Muscle of arm (tissue), 14 donors: ENCODE measurements around the gene SH3BGRL. TPM values are rescaled to one million over a fixed set of nuclear protein-coding genes. Genes with fewer than 3 reads are reported as not detected.
A peak's percentile ranks its signal among the peaks of the same experiment; 100 is the strongest.

ENCODE experiments used
- DNase-seq: peaks from one replicate; pipeline ENCODE4 v3.0.0-alpha.2; 2013
- long read RNA-seq, 11 donors: transcript quantifications; one replicate each; lab custom pipeline, GENCODE V29; 2026
- polyA plus RNA-seq, 12 donors: library from polyadenylated mRNA; unstranded; fragments of 120-200 nt; gene quantifications; one replicate each; pipeline ENCODE4 v1.2.1, GENCODE V29; 2013; ENCODE audit not compliant: insufficient read length in 12 of 12

Gene SH3BGRL
- 100 to 1,000 TPM in 4 of 12 donors, 10 to 100 TPM in 7, not detected in 1; 65.2 to 138 (median 96.5) TPM for polyA plus RNA-seq
- long read RNA-seq, donor 1, transcript SH3BGRL-201 (4 exons, 1,923 nt): major isoform, 89 of 106 reads
- long read RNA-seq, donor 1, partial matches to known transcripts: 17 of 106 reads
- long read RNA-seq, donor 1, other reads (novel, unspliced or antisense): 0 of 106 reads
- long read RNA-seq, donor 2, transcript SH3BGRL-201 (4 exons, 1,923 nt): major isoform, 58 of 69 reads
- long read RNA-seq, donor 2, partial matches to known transcripts: 11 of 69 reads
- long read RNA-seq, donor 2, other reads (novel, unspliced or antisense): 0 of 69 reads
- long read RNA-seq, donor 3, transcript SH3BGRL-201 (4 exons, 1,923 nt): major isoform, 24 of 24 reads
- long read RNA-seq, donor 3, partial matches to known transcripts: 0 of 24 reads
- long read RNA-seq, donor 3, other reads (novel, unspliced or antisense): 0 of 24 reads
- long read RNA-seq, donor 4, transcript SH3BGRL-201 (4 exons, 1,923 nt): major isoform, 19 of 19 reads
- long read RNA-seq, donor 4, partial matches to known transcripts: 0 of 19 reads
- long read RNA-seq, donor 4, other reads (novel, unspliced or antisense): 0 of 19 reads
- long read RNA-seq, donor 5, transcript SH3BGRL-201 (4 exons, 1,923 nt): major isoform, 35 of 48 reads
- long read RNA-seq, donor 5, partial matches to known transcripts: 12 of 48 reads
- long read RNA-seq, donor 5, other reads (novel, unspliced or antisense): 0 of 48 reads
- long read RNA-seq, donor 6, transcript SH3BGRL-201 (4 exons, 1,923 nt): major isoform, 31 of 31 reads
- long read RNA-seq, donor 6, partial matches to known transcripts: 0 of 31 reads
- long read RNA-seq, donor 6, other reads (novel, unspliced or antisense): 0 of 31 reads
- long read RNA-seq, donor 7, transcript SH3BGRL-201 (4 exons, 1,923 nt): major isoform, 28 of 28 reads
- long read RNA-seq, donor 7, partial matches to known transcripts: 0 of 28 reads
- long read RNA-seq, donor 7, other reads (novel, unspliced or antisense): 0 of 28 reads
- long read RNA-seq, donor 8, transcript SH3BGRL-201 (4 exons, 1,923 nt): major isoform, 32 of 52 reads
- long read RNA-seq, donor 8, partial matches to known transcripts: 20 of 52 reads
- long read RNA-seq, donor 8, other reads (novel, unspliced or antisense): 0 of 52 reads
- long read RNA-seq, donor 9, transcript SH3BGRL-201 (4 exons, 1,923 nt): major isoform, 27 of 51 reads
- long read RNA-seq, donor 9, partial matches to known transcripts: 23 of 51 reads
- long read RNA-seq, donor 9, other reads (novel, unspliced or antisense): 0 of 51 reads
- long read RNA-seq, donor 10, transcript SH3BGRL-201 (4 exons, 1,923 nt): major isoform, 41 of 43 reads
- long read RNA-seq, donor 10, partial matches to known transcripts: 0 of 43 reads
- long read RNA-seq, donor 10, other reads (novel, unspliced or antisense): 0 of 43 reads
- long read RNA-seq, donor 11, transcript SH3BGRL-201 (4 exons, 1,923 nt): major isoform, 53 of 53 reads
- long read RNA-seq, donor 11, partial matches to known transcripts: 0 of 53 reads
- long read RNA-seq, donor 11, other reads (novel, unspliced or antisense): 0 of 53 reads

DNA sequence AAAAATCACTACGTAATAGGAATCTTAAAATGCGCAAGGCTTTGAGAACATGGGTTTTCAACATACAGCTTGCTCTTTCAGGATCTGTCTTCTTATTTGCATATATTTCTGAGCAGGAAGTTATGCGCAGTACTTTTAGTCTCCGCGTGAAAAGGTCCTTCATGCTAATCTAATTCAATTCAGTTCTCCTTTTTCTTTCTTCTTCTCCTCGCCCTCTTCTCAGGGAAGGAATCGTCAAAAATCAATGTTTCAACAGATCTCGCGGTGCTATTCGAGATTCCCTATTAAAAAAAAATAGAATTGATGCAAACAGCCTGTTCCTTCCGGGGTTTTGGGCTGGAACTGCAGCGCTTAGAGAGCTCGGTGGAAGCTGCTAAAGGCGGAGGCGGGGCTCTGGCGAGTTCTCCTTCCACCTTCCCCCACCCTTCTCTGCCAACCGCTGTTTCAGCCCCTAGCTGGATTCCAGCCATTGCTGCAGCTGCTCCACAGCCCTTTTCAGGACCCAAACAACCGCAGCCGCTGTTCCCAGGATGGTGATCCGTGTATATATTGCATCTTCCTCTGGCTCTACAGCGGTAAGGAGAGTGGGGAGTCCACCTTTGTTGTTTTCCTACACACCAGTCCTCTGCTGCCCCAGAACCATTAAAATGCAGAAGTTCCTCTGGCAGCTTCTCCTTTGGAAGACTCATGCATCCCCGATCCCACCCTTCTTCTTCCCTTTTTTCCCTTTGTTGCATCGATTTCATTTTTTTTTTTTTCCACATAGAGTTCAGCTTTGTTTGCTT lies at the start of gene SH3BGRL, which contains the start of gene HMGN5:
TSS of gene SH3BGRL (plus strand) at position 432 of the 785 bp plus-strand sequence. CDS start at position 531, 99 bp downstream.
TSS of gene HMGN5 (minus strand) at position 243 of the 785 bp plus-strand sequence. CDS start 80,364 bp downstream, outside the sequence.
- DNase-seq: peak; percentile 87

DNA sequence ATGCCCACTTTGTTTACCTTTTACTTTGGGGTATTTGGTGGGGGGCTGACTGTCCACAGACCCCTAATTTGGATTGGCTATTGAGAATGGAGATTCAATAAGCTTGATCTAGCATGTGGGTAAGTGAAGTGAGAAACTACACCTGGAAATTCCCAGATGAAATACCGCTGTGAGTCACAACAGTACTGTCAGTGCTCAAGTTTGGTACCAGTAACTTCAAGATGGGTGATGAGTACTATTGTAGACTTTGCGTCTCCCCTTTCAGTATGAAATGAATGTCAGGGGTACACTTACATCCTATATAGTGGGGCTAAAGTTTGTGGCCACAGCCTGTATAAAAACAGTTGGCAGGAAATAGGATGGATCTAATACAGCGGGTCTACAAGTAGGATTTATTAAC lies 33.5 kb upstream of the SH3BGRL start:
- DNase-seq: no peak

DNA sequence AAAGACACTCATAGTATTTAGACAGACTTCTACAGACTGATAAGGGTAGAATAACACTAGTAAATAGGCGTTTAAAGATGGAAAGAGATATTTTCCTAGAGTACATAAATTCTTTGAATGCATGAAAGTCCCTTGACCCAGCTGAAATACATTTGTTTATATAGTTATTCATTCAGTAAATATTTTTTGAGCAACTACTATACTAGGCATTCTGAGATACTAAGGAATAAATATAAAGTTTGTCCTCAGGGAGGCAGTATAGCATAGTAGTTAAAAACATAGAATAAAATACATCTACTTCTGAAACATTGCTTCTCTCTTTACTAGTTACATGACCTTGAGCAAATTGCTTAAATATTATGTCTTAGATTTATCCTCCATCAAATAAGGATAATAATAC lies 27.6 kb upstream of the SH3BGRL start:
- DNase-seq: peak; percentile 7

DNA sequence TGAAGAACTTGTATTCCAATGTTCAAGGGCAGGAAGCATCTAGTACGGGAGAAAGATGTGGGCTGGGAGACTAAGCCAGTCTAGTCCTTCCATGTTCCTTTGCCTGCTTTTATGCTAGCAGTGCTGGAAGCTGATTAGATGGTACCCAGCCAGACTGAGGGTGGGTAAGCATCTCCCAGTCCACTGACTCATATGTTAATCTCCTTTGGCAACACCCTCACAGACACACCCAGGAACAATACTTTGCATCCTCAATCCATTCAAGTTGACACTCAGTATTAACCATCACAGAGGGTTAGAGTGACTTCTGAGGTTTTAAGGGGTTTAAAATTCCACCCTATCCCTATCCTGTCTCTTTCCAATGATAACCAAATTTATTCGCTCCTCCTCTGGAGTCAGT lies 6.6 kb upstream of the SH3BGRL start:
- no peak for DNase-seq

DNA sequence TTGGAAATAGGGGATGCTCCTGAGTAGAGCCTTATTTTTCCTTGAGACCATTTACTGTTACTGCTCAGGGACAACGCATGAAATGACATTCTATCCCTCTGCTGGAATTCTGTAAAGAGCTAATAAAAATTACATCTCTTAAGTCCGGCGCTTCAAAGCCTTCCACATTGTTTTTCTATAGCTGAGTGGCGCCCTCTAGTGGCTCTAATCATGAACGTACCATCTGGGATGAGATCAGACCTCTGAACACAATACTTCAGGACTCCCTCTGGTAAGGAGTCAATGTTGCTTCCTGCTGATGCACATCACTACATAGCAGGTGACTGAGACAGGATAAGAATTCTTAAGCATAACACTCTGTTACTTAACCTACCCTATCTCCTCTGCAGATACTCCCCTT lies 6.2 kb upstream of the SH3BGRL start:
- peak; percentile 18 for DNase-seq

DNA sequence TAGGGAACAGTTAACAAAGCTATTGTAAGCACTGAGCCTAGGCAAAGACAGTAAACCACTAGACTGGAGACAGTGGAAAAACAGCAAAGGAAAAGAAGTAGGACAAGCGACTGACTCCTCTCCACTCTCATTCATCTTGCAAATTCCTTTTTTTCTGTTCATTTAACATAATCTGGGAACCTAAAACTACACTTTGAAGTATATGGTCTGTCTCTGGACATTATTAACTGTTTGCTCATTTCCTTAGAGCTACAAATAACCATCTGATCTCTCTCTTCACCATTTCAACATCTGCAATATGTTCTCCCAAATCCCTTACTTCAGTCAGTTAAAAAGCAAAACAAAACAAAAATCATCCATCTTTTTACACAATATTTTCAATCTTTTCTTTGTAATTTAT lies 831 bp upstream of the SH3BGRL start:
- DNase-seq: peak; percentile 8

DNA sequence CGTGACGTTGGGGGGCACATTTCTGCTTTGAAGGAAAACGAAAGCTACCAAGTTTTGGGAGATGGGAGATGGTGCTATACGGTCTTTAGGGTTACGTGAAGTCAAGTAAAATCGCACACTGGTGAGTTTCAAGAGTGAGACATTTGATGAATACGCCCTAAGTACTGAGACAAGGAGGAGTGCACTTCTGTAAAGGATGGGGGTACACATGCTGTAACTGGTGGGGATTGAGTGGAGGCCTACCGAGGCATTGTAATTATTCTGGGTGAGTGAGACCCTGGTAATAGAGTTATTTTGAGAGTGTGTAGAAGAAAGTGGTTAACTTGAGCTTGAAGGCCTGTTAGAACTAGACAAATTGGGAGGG lies 536 bp downstream of the SH3BGRL start:
- DNase-seq: no peak

DNA sequence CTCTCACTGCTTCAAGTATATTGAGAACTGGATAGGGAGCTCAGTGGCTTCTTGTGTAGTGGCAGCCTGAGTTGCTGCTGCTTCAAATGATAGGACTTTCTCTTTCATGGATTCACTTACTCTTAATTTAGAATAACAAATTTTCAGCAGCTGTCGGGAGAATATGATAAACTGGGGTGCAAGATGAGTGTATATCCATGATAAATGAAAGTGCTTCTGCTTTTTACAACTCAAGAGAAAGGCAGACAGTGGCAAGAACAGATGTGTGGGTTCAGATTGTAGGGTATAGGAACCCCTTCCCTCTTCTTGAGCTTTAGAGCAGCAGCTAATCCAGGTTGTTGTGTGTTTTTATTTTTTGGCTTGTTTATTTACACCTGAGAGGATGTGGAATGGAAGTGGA lies 1.0 kb downstream of the SH3BGRL start:
- DNase-seq: peak; percentile 4

DNA sequence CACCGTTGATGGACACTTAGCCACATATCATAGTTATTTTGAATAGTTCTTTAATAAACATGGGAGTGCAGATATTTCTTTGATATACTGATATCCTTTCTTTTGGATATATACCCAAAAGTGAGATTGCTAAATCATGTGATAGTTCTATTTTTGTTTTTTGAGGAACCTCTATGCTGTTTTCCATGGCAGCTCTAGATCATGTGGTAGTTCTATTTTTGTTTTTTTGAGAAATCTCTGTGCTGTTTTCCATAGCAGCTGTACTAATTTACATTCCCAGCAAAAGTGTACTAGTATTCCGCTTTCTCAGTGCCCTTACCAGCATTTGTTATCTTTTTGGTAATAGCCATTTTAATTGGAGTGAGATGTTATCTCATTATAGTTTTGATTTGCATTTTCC lies 3.6 kb downstream of the SH3BGRL start:
- no peak for DNase-seq

DNA sequence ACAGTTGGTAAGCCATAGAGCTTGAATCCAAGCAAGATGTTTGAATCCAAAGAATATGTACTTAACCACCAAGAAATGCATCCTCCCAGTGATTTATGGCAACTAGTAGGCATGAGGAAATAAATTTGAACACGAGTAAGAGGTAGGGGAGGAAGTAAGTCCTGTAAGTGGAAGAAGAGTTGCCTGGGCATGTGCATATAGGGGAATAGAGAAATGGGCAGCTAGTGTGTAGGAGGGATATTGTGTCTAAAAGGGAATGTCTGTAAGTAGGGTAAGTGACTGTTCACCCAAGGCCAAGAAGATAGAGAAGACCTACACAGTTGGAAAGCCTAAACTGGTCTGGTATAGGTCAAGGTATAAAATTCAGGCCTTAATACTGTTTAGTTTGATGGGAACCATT lies 4.6 kb downstream of the SH3BGRL start:
- no peak for DNase-seq

DNA sequence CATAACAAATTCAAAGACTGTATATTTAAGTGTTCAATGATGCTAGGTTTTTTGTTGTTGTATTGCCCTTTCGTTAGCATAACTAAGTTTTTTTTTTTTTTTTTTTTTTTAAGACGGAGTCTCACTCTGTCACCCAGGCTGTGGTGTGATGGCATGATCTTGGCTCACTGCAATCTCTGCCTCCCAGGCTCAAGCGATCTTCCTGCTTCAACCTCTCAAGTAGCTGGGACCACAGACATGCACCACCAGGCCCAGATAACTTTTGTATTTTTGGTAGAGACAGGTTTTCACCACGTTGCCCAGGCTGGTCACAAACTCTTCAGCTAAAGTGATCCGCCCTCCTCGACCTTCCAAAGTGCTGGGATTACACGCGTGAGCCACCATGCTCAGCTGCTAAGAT lies 7.0 kb downstream of the SH3BGRL start:
- no peak for DNase-seq

DNA sequence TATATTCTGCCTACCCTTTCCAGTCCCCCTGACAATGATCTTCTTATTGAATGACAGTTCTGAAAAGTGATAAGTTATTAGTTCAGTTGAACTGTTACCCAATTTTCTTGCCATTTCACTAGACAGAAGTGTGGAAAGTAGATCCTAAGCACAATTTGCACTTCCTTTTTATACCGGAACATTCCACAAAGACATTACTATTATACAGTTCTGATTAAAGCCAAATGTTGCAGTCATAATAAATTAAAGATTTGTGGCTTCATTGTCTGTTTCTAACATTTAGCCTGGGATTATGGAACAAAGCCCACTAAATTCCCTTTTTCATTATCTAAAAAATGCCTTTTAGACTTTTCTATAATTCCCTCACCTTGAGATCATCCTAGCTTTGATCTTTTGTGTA lies 13.8 kb downstream of the SH3BGRL start:
- no peak for DNase-seq

DNA sequence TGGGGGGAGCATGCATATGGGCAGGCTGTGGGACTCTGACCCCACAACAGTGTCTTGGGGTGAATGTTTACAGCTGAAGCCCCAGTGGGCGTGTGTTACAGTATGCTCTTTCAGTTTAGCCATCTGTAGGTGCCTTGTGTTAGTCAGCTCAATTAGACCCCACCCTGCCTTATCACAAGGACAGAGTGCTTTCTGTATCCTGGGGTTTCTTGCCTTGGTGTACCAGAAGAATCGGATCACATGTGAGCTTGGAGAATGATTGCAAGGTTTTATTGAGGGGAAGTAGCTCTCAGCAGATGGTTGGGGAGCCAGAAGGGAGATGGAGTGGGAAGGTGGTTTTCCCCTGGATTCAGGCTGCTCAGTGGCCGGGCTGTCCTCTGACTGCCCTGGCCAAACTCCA lies 27.3 kb downstream of the SH3BGRL start:
- DNase-seq: no peak

DNA sequence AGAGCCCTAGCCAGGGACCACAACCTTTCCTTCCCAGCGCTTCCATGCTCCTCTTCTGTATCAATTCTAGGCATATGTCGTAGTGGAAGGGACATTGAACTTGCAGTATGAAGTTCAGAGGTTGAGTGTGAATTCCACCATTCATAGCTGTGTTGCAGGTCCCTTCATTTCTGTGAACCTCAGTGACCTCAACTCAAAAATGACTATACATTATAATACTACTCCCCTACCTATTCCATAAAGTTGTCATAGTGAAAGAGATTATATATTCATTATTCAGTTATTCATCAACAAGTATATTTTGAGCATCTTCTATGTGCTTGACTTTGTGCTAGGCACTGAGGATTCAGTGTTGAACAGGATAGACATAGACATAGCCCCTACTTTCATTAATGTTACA lies 28.0 kb downstream of the SH3BGRL start:
- no peak for DNase-seq

DNA sequence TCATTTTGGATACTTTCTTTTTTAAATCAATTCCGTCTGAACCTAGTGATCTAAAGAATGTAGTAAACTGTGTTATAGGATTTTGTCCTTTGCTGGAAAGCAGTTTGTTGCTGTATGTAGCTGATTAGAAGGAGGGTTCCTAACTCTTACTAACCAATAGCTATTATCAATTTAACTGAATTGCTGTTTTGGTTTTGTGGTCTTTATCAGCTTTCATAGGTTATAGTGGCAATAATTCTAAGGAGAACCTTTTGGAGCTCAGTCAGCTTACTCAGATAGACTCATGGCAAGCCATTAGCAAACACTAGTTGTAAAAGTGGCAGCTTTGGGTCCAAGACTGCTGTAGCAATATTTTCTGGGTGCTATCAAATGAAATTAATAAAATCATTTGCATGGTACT lies 29.6 kb downstream of the SH3BGRL start:
- no peak for DNase-seq

DNA sequence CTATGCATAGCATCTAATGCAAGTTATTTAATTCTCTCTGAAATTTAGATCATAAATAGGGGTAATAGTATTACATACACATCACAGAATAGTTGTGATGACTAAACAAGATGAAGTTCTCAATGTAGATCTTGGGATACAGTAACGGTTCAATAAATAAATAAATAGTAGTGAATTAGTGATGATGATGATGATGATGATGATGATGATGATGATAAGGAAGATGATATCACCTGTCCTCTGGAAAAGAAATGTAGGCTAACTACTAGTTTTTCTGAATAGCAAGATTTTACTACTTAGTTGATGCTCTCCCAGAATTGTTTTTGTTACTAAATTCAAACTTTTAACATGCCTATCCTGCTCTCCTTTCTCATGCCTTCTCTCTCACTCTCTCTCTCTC lies 30.3 kb downstream of the SH3BGRL start:
- DNase-seq: no peak

DNA sequence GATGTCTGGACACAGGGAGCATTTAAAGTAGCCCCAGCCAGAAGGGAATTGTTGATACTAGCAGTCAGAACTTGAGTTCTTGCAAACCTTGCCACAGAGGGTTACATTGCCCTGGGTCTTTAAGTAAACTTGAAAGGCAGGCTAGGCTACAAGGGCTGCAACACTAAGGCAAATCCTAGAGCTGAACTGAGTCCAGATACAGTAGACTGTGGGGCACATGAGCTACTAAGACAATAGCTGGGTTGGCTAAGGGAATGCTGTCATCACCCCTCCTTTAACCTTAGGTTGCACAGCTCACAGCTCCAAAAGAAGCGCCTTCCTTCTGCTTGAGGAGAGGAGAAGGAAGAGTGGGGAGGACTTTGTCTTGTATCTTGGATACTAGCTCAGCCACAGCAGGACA lies 35.6 kb downstream of the SH3BGRL start:
- no peak for DNase-seq

DNA sequence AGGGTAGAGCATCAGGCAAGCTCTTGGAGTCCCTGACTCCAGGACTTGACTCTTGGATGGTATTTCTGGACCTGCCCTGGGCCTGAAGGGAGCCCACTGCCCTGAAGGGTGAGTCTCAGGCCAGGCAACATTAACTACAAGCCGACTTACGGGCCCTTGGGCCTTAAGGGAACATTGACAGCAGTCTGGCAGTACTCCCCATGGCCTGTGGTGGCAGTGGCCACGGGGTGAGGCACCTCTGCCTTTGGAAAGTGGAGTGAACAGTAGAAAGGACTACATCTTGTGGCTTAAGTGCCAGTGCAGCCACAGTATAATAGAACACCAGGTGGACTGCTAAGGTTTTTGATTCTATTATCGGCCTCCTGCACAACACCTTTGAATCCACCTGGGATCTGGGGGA lies 36.3 kb downstream of the SH3BGRL start:
- DNase-seq: no peak

DNA sequence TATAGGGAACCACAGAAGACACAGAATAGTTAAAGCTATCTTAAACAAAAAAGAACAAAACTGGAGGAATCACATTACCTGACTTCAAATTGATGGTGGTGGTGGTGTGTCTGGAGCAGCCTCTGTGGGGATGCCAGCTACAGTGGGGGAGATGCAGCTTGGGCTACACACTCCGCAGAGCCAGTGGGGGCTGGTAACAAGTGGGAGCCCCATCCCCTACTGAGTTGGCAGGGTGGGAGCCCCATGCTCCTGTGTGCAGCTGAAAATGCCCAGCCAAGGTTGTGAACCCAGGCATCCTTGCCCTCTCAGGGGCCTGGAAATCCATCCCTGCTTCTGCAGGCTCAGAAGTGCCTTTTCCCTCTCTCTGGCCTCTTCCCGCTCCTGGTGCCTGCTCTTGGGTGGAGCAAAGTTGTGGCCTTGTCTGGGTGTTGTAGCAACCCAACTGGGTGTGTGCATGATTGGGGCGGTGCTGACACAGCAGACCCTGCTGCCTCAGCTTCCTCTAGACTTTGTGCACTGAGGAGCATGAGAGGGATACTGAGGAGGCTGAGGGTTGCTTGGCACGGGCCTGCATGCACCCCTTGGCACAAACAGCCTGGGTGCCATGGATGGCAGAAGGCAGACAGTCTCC lies 38.9 kb downstream of the SH3BGRL start:
- DNase-seq: no peak

DNA sequence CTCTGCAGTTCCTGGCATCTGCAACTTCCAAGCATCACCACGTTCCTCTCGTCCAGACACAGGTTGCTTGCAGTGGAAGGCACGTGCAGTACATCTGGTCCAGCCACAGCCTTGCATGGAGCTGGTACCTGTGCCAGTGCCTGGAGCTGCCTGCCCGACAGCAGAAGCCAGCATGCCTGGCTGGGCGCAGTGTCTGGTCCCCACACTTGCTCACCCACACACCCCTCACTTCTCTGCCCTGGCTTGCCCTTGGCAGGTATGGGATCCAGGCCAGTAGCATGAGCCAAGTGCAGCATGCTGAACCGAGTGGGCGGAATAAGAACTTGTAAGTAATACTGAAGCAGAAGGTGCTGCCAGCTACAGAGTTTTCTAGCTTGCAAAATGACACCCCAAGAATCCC lies 39.9 kb downstream of the SH3BGRL start:
- DNase-seq: no peak
